ENCODE data around the gene TANK. TPM values are rescaled to one million over a fixed set of nuclear protein-coding genes. Genes with fewer than 3 reads are reported as not detected.

The TANK gene
- total RNA-seq, 4 donors from 2014 or later = 63.8 to 97.7 (median 88.8) TPM

GRCh38 chr2:161150704-161151103 lies 9.5 kb upstream of the TANK start:
- Histone ChIP-seq H3K27ac (no peak overlapping the region), H3K27me3 (no peaks in the 10 kb centered on the region), H3K4me1 (no peaks in the 10 kb centered on the region), H3K9me3 (peaks cover 0 to 10% (median 0%) of the 10 kb centered on the region in 4 donors), H3K4me3 (no peak overlapping the region), H3K36me3 (no peaks in the 10 kb centered on the region)
- DNase-seq = no peak
- TF ChIP-seq CTCF (IDR thresholded peaks at IDR 0.05) = no peak
- no peak for TF ChIP-seq POLR2A (IDR thresholded peaks at IDR 0.05)

GRCh38 chr2:161152302-161152701 lies 7.9 kb upstream of the TANK start:
- H3K4me1 ChIP-seq = no peaks in the 10 kb centered on the region
- peaks cover 0 to 10% (median 0%) of the 10 kb centered on the region in 4 donors for H3K9me3 ChIP-seq
- no peaks in the 10 kb centered on the region for H3K27me3 ChIP-seq
- H3K4me3 ChIP-seq = no peak overlapping the region
- H3K27ac ChIP-seq = no peak overlapping the region
- no peak for DNase-seq
- TF ChIP-seq CTCF (IDR thresholded peaks at IDR 0.05) (no peak), POLR2A (IDR thresholded peaks at IDR 0.05) (no peak)
- no peaks in the 10 kb centered on the region for H3K36me3 ChIP-seq

- DNase-seq = no peak
- TF ChIP-seq POLR2A (IDR thresholded peaks at IDR 0.05) (no peak), CTCF (IDR thresholded peaks at IDR 0.05) (no peak)
- no peak overlapping the region for H3K27ac ChIP-seq
Measured at GRCh38 chr2:161158882-161159281, 1.3 kb upstream of the TANK start.

GRCh38 chr2:161159456-161160225 lies 587 bp upstream of the TANK start:
- Histone ChIP-seq H3K4me3 (peak overlapping the region; percentile 60 to 86 (median 78)), H3K27me3 (no peaks in the 10 kb centered on the region), H3K9me3 (no peaks in the 10 kb centered on the region), H3K4me1 (peaks cover 0 to 18% (median 11%) of the 10 kb centered on the region in 4 donors), H3K36me3 (no peaks in the 10 kb centered on the region), H3K27ac (peak overlapping the region; percentile 89 to 99 (median 96))
- no peak for DNase-seq
- TF ChIP-seq POLR2A (IDR thresholded peaks at IDR 0.05) (no peak), CTCF (IDR thresholded peaks at IDR 0.05) (peak in 2 of 6 experiments; percentile 3 to 4)

More at GRCh38 chr2:161158882-161159281, 1.3 kb upstream of the TANK start:
- H3K9me3 ChIP-seq = no peaks in the 10 kb centered on the region
- no peaks in the 10 kb centered on the region for H3K36me3 ChIP-seq
- peaks cover 0 to 18% (median 9%) of the 10 kb centered on the region in 4 donors for H3K4me1 ChIP-seq
- H3K4me3 ChIP-seq = no peak overlapping the region
- H3K27me3 ChIP-seq = no peaks in the 10 kb centered on the region

- H3K9me3 ChIP-seq = no peaks in the 10 kb centered on the region
- peak overlapping the region; percentile 89 to 99 (median 96) for H3K27ac ChIP-seq
- H3K4me3 ChIP-seq = peak overlapping the region; percentile 60 to 86 (median 78)
- H3K4me1 ChIP-seq = peaks cover 0 to 31% (median 13%) of the 10 kb centered on the region in 4 donors
- no peaks in the 10 kb centered on the region for H3K27me3 ChIP-seq
- no peak for DNase-seq
- H3K36me3 ChIP-seq = no peaks in the 10 kb centered on the region
- peak in 1 of 2 donors; percentile 36 for TF ChIP-seq POLR2A (IDR thresholded peaks at IDR 0.05)
- no peak for TF ChIP-seq CTCF (IDR thresholded peaks at IDR 0.05)
Measured at GRCh38 chr2:161161074-161161706, 962 bp downstream of the TANK start.

Data from Peyer's patch (tissue), 4 donors.